Central memory CD4-positive, alpha-beta T cell (primary cell): Measurements from ENCODE around the gene L3MBTL1.

Source experiments
- DNase-seq: peaks from one replicate; pipeline ENCODE4 v3.0.0; 2022

The L3MBTL1 gene

DNA sequence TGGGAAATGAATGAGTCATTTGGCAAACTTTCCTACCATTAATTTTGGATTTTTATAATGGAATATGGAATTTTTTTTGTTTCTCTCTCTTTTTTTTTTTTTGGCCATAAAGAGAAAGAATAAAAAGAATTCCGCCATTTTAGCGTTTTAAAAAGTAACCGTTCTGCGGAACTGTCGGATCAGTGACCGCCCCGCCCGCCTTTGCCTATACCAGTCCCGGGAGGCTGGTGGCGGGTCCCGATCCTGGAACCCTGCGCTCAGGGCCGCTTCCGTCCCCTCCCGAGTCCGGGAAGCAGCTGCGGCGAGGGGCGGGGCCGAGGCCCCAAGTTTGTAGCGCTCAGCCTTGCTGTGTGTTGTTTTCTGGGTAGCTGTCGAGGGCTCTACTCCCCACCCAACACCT lies 609 bp downstream of the L3MBTL1 start:
- DNase-seq = no peak

DNA sequence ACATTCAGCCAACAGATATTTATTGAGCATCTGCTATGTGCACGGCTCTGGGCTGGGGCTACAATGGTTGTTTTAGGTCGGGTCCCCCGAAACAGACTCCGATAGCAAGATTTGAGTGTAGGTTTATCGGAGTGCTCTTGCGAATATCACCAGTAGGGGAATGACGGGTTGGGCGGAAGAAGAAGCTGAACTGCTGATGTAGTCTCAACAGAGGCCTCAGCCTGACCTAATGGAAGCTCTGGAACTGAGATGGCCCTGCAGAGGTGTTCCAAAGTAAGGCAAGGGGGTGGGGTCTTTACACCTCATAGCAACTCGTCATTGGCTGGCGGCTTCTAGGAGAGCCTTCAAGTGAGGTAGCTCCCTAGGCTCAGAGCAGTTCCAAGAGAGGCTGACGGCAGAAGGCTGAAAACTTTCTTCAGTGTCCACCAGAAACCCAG lies 1.1 kb downstream of the L3MBTL1 start:
- DNase-seq = no peak

DNA sequence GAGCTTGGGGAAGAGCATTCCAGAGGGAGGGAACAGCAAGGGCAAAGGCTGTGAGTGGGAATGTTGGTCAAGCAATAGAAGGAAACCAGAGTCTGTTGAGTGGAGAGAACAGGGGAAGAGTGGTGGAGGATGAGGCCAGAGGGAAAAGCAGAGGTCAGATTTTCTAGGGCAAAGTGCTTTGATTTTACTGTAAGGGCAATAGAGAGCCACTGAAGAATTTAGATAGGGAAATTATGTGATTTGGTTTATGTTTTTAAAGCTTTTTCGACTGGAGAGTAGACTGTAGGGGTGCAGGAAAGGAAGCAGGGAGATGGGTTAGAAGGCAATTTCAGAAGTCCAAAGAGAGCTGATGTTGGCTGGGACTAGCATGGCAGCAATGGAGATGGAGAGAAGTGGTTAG lies 4.4 kb downstream of the L3MBTL1 start:
- no peak for DNase-seq

DNA sequence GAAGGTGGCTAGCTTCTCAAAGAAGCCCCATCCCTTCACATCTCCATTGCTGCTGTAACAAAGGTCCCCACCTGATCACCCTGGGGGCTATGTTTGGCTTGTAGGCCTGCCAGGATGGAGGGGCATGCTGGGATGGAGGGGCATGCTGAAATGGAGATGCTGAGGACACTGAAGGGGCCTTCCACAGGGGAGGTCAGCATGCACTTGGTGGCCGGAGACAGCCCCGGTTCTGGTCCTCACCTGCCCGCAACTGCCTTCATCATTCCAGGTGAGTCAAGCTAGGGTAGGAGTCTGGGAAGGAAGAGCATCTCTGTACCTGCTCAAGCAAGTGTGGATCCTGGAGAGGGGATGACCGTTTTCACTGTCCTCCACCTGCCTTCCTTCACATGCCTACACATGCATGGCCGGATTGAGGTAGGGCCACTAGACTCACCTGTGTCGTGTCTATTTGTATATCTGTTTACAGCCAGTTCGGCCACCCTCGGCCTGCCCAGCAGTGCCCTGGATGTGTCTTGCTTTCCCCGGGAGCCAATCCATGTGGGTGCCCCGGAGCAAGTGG lies 6.0 kb downstream of the L3MBTL1 start:
- DNase-seq = no peak

DNA sequence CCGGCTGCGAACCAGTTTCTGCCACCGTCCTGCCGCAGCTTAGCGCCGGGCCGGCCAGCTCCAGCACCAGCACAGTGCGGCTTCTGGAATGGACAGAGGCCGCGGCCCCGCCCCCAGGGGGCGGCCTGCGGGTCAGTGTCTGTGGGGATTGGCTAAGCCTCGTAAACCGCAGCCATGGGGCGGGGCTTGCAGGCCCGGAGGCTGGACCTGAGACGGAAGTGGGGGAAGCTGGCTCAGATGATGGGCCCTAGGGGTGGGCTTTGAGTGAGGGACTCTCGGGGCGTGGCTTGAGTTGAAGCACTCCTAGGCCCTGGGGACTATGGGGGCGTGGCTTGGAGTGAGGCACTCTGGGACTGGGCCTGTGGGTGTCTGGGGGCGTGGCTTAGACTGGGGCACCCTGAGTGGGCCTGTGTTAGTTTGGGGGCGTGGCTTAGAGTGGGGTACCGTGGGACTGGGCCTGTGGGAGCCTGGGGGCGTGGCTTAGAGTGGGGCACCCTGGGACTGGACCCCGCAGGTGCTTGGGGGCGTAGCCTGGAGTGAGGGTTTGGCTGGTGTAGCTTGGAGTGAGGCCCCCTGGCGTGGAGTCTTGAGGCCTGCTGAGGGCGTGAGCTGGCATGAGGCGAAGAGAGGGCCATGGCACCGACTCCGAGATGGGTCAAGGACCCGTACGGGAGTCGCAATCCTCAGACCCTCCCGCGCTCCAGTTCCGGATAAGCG lies 6.6 kb downstream of the L3MBTL1 start:
- peak; percentile 92 for DNase-seq

DNA sequence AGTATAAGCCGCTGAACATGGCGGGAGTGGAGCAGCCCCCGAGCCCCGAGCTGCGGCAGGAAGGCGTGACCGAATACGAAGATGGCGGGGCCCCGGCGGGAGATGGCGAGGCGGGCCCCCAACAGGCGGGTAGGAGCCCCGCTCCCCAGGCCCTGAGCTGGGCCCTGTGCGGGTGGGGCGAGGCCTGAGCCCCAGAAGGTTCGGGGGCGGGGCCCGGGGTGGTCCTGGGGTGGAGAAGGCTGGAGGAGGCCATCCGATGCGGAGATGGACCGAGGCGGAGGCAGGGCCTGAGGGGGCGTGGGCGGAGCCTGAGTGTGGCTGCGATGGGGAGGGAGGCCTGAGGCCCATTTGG lies 7.1 kb downstream of the L3MBTL1 start:
- DNase-seq = no peak

DNA sequence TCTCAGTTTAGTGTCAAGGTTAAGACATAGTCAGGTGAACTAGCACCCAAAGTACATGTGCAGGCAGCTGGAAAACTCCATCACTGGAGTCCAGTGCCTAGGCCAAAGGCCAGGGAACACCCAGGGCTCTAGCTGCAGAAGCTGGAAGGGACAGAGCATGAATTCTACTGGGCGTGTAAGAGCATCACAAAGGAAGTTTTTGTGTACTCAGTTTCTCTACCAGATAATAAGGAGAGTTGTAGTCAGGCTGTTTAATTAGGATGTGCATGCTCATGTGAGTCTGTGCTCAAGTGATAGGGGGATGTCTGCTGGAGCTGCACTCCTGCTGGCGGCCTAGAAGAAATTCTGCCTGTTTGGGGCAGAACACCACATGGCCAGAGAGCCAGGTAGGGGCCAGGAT lies 8.1 kb downstream of the L3MBTL1 start:
- no peak for DNase-seq

DNA sequence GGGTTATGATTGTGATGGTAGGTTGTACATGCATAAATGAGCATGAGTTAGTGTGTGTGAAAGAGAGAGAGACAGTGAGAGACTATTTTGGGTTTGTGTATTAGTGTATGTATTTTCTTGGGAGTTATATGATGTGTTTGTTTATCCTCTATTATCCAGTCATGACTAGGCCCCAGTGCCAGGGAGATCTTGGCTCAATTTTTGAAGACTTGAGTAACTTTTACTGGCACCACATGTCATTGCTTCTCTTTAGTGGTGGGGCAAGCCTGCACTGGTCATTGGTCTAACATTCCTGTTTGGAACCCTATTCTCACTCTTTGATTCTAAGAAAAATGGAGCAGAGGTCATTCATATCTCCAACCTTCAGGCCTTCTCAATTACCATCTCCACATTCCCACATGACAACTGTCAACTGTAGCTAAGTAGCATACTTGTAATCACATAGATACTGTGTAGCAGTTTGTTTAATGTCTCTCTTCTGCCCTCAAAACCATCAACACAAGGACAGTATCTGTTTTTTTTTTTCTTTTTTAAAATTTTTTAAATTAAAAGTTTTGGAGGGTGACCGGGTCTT lies 8.8 kb downstream of the L3MBTL1 start:
- DNase-seq = no peak

DNA sequence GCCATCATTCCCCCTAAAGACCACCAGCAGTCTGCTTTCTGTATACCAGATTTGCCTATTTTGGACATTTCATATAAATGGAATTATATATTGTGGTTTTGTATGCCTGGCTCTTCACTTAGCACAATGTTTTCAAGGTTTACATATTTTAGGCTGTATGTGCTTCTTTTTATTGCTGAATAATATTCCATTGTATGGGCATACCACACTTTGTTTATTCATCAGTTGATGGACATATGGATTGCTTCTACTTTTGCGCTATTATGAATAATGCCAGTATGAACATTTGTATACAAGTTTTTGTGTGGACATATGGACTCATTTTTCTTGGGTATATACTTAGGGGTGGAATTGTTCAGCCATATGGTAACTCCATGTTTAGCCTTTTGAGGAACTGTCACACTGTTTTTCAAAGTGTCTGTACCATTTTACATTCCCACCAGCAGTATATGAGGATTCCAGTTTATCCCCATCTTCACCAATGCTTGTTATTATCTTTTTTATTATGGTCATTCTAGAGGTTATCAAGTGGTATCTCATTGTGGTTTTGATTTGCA lies 12.7 kb downstream of the L3MBTL1 start:
- no peak for DNase-seq

DNA sequence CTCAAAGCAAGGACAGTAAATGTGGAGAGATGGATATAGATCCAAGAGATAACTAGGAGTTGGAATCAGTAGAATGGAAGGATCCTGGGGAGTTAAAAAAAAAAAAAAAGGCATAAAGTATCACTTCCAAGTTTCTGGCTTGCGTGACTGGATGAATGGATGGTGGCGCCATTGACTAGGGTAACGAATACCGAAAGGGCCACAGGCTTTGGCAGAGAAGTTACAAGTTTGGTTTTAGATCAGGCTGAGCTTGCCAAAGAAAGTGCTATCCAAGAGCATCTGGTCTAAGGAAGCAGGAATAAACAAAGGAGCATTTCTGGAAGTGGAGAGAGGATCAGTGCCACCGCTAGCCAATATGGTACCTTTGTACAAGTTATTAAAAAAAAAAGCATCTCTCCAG lies 17.5 kb downstream of the L3MBTL1 start:
- no peak for DNase-seq

DNA sequence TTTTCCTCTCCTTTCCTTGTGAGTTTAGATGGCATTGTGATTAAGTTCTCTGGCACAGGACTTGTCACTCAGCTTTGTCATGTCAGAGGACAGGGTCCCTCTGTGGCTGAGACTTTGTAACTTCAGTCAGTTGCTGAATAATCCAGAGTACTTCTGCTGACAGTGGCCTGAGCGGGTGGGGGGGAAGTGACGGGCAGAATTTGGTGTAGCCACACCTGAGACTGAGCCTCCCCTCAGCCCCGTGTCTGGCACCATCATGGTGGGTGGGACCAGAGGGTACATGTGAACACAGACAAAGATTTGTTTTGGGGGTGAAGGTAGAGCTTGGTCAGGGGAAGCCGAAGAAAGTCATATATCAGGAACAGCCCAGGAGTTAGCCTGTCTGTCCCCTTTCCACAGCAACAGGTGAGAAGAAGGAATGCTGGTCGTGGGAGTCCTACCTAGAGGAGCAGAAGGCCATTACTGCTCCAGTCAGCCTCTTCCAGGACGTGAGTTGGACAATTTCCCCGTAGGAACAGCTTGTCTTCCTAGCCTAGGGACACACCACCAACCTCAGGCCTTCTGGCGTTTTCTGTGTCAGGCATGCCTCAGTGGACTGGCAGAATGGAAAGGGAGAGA lies 20.9 kb downstream of the L3MBTL1 start:
- DNase-seq = no peak

DNA sequence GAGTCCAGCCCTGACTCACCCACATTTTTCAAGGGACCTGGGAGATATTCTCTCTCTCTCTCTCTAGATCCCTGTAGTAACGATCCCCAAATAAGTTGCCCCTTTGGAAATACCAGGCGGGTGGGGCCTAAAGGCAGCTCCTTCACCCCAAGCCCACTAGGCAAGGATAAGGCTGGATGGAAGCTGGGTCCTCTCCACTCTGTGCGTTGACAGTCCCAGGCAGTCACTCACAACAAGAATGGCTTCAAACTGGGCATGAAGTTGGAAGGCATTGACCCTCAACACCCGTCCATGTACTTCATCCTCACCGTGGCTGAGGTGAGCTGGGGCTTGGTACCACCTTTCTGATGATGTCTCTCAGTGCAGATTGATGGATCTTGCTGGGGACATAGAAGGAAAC lies 21.6 kb downstream of the L3MBTL1 start:
- DNase-seq = no peak

DNA sequence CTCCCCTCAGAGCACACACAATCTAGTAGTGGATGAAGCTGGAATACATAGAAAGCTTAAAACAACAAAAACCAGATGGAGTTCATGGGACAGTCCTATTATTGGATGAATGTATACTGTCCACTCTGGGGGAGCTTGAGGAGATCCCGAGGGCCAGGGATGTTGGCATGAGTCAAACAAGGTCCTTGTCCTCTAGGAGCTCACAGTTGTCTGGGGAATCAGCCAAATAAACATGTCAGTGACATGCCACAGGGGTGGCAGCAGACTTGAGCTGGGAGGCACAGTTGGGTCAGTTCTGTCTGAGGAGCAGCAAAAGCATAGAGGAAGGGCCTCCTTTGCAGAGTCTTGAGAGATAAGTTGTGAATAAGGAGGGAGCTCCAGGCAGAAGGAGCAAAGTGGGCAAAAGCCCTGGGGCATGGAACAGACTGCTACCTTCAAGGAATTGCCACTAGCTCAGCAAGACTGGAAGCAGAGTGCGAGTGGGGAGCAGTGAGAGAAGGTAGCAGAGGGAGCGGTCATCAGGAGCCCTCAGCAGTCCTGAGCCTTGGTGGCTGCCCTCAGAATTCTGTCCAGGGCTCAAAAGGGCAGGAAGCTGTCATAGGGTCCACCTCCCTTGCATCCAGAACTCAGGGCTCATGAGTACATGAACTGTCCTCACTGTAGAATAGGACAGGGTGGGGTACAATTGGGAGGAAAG lies 22.1 kb downstream of the L3MBTL1 start:
- no peak for DNase-seq

DNA sequence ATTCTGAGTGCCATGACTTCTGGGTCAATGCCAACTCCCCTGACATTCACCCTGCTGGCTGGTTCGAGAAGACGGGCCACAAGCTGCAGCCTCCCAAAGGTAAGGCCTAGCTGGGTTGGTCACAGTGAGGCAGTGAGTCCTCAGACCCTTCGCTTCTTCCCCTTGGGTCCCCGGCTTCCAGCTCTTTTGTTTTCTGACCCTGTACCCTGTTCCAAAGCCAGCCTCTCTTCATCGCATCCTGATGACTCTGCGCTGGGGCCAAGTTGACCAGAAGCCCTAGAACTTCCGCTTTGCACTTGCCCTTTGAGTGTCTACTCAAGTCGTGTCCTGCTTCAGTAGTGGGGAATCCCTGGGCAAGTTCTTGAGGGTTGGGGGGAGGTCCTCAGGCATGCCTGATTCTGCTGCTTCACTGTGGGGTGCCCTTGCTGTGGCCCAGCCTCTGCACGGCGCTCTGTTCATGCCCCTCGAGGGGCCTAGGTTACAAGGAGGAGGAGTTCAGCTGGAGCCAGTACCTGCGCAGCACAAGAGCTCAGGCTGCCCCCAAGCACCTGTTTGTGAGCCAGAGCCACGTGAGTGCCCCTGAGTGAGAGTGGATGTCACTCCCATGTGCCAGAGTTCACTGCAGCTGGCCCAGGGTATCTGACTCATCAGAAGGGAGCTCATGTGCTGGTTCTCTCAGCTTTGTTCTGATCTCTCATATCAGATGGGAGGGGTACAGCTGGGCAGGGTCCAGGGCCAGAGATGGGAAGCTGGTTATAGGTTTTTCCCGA lies 23.0 kb downstream of the L3MBTL1 start:
- no peak for DNase-seq

DNA sequence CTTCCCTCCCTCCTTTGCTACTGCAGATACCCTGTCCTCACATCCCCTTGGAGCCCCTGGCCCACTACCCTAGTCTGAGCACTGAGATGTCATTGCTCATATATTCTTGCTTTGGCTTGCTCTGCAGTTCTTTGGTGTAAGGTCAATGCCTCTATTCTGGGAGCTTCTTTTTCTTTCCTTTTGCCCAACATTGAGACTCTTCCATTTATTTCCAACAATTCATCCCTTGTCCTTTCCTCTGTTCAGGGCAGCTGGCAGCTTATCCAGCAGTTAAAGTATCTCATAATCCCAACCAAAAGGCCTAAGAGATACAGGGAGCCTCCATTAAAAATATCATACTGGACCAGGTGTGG lies 23.6 kb downstream of the L3MBTL1 start:
- no peak for DNase-seq

DNA sequence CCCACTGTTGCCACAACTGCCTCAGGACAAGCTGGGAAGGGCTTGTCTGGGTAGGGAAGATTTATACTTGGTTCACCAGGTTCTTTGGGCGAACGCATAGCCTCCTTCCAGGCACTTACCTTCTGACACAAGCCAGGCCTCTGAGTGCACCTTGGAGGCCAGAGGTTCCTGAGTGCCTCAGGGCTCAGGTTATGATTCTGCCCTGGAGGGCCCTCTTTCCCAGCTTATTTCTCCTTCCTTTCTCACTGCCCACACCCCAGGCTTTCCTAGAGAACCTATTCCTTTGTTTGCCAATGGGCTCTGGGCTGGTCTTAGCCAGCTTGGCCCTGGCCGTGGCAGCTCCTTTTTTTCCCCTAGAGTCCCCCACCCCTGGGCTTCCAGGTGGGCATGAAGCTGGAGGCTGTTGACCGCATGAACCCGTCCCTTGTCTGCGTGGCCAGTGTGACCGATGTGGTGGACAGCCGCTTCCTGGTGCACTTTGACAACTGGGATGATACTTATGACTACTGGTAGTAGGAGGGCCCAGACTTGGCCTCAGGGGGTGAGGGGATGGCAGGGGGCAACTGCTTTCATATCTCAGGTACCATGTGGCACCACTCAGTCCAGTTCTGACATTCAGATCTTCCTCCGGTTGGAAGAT lies 25.0 kb downstream of the L3MBTL1 start:
- DNase-seq = no peak

DNA sequence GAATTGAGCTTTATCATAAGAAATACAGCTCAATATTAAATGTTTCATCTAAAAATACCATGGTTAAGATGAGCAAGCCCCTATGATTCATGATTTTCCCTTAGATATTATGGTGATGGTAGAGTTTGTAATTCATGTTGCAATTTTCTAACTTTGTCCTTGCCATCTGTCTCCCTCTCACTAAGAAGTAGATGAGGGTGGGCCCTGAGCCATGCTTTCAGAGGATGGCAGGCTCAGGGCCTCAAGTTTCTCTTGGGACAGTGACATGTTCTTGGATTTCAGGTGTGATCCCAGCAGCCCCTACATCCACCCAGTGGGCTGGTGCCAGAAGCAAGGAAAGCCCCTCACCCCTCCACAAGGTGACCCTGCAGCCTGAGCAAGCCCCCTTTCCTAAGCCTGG lies 25.6 kb downstream of the L3MBTL1 start:
- DNase-seq = no peak

DNA sequence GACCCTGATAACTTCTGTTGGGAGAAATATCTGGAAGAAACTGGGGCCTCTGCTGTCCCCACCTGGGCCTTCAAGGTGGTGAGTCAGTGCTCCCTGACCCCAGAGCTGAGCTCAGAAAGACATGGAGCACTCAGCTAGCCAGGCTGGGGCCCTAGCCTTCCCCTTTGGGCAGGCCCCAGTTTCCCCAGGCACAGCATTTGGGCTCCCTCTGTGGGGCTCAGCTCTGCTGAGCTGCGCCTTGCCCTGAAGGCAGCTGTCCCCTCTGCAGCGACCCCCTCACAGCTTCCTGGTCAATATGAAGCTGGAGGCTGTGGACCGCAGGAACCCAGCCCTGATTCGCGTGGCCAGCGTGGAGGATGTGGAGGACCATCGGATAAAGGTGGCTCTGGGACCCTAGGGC lies 26.5 kb downstream of the L3MBTL1 start:
- DNase-seq = no peak

DNA sequence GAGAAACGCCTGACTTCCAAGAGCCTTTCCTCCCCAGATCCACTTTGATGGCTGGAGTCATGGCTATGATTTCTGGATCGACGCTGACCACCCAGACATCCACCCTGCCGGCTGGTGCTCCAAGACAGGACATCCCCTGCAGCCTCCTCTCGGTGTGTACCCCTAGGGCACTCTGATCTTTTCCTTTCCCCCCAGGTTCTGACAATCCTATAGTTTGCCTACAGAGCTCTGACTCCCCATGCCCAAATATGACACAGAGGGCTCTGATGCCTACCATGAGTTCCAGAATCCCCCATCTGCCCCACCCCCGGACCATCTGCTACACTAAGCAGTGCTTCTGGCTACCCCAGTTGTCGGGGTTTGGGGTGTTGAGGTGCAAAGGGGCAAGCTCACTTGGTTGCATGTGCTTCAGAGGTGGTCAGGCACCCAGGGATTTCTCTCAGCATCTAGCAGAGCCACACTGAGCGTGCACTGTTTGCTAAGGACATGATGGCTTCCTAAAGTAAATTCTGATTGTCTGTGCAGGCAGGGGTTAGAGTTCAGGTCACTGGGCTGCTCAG lies 27.4 kb downstream of the L3MBTL1 start:
- DNase-seq = no peak

DNA sequence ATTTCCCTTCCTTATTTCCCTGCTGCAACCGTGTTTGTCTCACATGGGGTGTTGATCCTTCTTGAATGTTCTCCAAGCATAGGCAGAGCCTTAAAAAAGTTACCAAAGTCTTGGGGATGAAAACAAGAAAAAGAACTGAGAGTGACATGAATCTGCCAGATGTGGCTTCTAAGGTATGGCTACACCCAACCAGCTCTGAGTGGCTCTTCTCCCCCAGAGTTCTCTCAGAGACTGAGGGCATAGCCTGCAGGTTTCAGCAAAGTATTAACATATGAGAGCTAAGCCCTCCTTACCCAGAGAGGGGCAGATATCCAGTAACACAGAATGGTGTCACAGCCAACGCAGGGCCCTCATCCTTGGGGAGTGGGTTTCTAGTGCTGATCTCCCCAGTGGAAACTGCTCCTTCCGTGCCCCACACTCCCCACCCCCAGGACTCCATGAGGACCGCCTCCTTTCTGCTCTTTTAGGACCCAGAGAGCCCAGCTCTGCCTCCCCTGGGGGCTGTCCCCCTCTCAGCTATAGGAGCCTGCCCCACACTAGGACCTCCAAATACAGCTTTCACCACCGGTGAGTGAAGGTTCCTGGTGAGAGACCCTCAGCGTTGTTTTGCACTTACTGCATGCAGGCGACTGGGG lies 28.0 kb downstream of the L3MBTL1 start:
- DNase-seq = no peak
